Hematopoietic multipotent progenitor cell treated with erythropoietin and hydrocortisone succinate and interleukin-3 and kit ligand, for 4 days (in vitro differentiated cells): ENCODE measurements around the gene PPP1R37.

Experiments
- DNase-seq: peaks from one replicate; pipeline ENCODE4 v3.0.0-alpha.2; 2015

Gene PPP1R37

GRCh38 chr19:45092747-45093678 lies at the start of gene PPP1R37:
PPP1R37 (plus strand) TSS chr19:45093179; CDS start chr19:45093326, 147 bp downstream.
- peak; percentile 99 for DNase-seq

GRCh38 chr19:45045671-45046353 lies 47.2 kb upstream of the PPP1R37 start:
- DNase-seq, result no peak

- DNase-seq, result no peak
Measured at GRCh38 chr19:45046355-45046754, 46.6 kb upstream of the PPP1R37 start.

GRCh38 chr19:45047188-45047797 lies 45.7 kb upstream of the PPP1R37 start:
- DNase-seq, result peak; percentile 76

- no peak for DNase-seq
Measured at GRCh38 chr19:45049073-45049736, 43.8 kb upstream of the PPP1R37 start.

- no peak for DNase-seq
Measured at GRCh38 chr19:45050036-45050435, 42.9 kb upstream of the PPP1R37 start.

- no peak for DNase-seq
Measured at GRCh38 chr19:45051929-45052579, 40.9 kb upstream of the PPP1R37 start.

GRCh38 chr19:45056831-45057230 lies 36.1 kb upstream of the PPP1R37 start:
- DNase-seq, result no peak

- no peak for DNase-seq
Measured at GRCh38 chr19:45057444-45057843, 35.5 kb upstream of the PPP1R37 start.

- no peak for DNase-seq
Measured at GRCh38 chr19:45058622-45059159, 34.3 kb upstream of the PPP1R37 start.

GRCh38 chr19:45059258-45059965 lies 33.6 kb upstream of the PPP1R37 start:
- peak; percentile 92 for DNase-seq

GRCh38 chr19:45061965-45062364 lies 31.0 kb upstream of the PPP1R37 start:
- no peak for DNase-seq

- DNase-seq, result no peak
Measured at GRCh38 chr19:45063851-45064801, 28.9 kb upstream of the PPP1R37 start.

GRCh38 chr19:45066921-45067661 lies 25.9 kb upstream of the PPP1R37 start:
- no peak for DNase-seq

- DNase-seq, result no peak
Measured at GRCh38 chr19:45068041-45068440, 24.9 kb upstream of the PPP1R37 start.

- peak; percentile 31 for DNase-seq
Measured at GRCh38 chr19:45069056-45069455, 23.9 kb upstream of the PPP1R37 start.

- DNase-seq, result no peak
Measured at GRCh38 chr19:45070214-45070613, 22.8 kb upstream of the PPP1R37 start.

GRCh38 chr19:45070861-45071544 lies 22.0 kb upstream of the PPP1R37 start:
- DNase-seq, result no peak

- DNase-seq, result no peak
Measured at GRCh38 chr19:45071545-45071938, 21.4 kb upstream of the PPP1R37 start.
